Body of pancreas (tissue), 4 donors: ENCODE measurements around the gene SLC22A3. TPM values are rescaled to one million over a fixed set of nuclear protein-coding genes. Genes with fewer than 3 reads are reported as not detected.

Source experiments
- ATAC-seq: fragments of 150-250 bp; one replicate; pipeline ENCODE4 v1.9.1; 2016
- DNase-seq, 4 donors: peaks; one replicate each; pipeline ENCODE4 v3.0.0-alpha.2; 2019
- H3K27ac ChIP-seq, 4 donors: fragments of 200-600 bp; sonication (generic); 1 replicate in 3 of 4; 2 replicates in 1 of 4; pipeline versions ENCODE4 v1.5.1 to v1.6.1; 2016 to 2019; ENCODE audit warnings: mild to moderate bottlenecking in 1 of 4, mixed read lengths in 1 of 4, moderate library complexity in 1 of 4
- H3K27me3 ChIP-seq, 2 donors: fragments of 200-600 bp; sonication (generic); one replicate each; pipeline ENCODE4 v1.6.0; 2016; ENCODE audit warnings: mild to moderate bottlenecking in 1 of 2
- H3K36me3 ChIP-seq, 2 donors: fragments of 200-600 bp; sonication (generic); replicated peaks in 1 of 2; 2 replicates each; pipeline ENCODE4 v1.5.1; 2016; ENCODE audit warnings: low read depth in 2 of 2; ENCODE audit not compliant: insufficient read depth in 1 of 2
- H3K4me1 ChIP-seq: fragments of 200-600 bp; sonication (generic); one replicate; pipeline ENCODE4 v1.6.0; 2016
- H3K4me3 ChIP-seq, 2 donors: fragments of 200-600 bp; sonication (generic); 1 replicate in 1 of 2; 2 replicates in 1 of 2; pipeline ENCODE4 v1.5.1; 2016 to 2019
- H3K9me3 ChIP-seq, 3 donors: fragments of 200-600 bp; sonication (generic); 1 replicate in 2 of 3; 2 replicates in 1 of 3; pipeline ENCODE4 v1.5.1; 2016
- POLR2A ChIP-seq, 3 donors: fragments of 450-650 bp; IDR thresholded peaks; one replicate each; pipeline ENCODE4 v1.6.1; 2016; ENCODE audit warnings: antibody characterized with exemption in 3 of 3, mild to moderate bottlenecking in 2 of 3
- WGBS, 2 donors: methylation state at CpG; one replicate each; pipeline ENCODE4 v1.1.5; 2017; 5-methylcytosine and 5-hydroxymethylcytosine counted together
- intact Hi-C: fragments of 100-400 bp; cut with DNase I; formaldehyde crosslinking; loops from one replicate; pipeline ENCODE4 v1.15.1; 2023
- total RNA-seq, 2 donors: library from RNA; depleted of rRNA; stranded (reverse); fragments of >200 nt; gene quantifications; one replicate each; pipeline ENCODE4 v1.1.0, GENCODE V29; 2016
- TF ChIP-seq, protein P1 (sequence below), 7 experiments: fragments of 450-650 bp in 4 of 7; fragments of 200-600 bp in 3 of 7; sonication (generic) in 3 of 7; IDR thresholded peaks; one replicate each; pipeline ENCODE4 v1.5.1; 2016 to 2019; ENCODE audit warnings: antibody characterized with exemption in 7 of 7

Gene SLC22A3
- total RNA-seq, 2 donors from 2014 or later, result 4.9 TPM; not detected in 1

DNA sequence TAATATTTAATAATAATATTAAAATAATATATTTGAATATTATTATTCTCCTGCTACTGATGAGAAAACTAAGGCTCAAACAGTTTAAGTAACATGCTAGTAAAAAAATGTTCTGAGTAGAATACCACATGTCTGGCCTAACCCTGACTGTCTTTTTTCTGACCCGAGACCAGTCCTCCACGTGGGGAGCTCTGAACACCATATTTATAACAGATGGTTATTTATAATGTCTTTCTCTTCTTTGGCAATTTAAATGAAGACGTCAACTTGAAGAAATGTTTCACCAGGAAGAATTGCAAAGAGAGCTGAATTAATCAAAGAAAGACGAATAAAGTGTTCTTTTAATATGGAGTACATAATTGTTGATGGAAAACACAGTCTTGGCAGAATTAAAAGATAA, 82.0 kb downstream of the SLC22A3 start:
- peaks cover 21% of the 10 kb centered on the region for H3K4me1 ChIP-seq
- intact Hi-C loops, result no loop called here
- ATAC-seq (peak; percentile 31), DNase-seq (no peak)
- no peak overlapping the region for H3K4me3 ChIP-seq
- no peak overlapping the region for H3K27ac ChIP-seq
- TF ChIP-seq, protein P1, sequence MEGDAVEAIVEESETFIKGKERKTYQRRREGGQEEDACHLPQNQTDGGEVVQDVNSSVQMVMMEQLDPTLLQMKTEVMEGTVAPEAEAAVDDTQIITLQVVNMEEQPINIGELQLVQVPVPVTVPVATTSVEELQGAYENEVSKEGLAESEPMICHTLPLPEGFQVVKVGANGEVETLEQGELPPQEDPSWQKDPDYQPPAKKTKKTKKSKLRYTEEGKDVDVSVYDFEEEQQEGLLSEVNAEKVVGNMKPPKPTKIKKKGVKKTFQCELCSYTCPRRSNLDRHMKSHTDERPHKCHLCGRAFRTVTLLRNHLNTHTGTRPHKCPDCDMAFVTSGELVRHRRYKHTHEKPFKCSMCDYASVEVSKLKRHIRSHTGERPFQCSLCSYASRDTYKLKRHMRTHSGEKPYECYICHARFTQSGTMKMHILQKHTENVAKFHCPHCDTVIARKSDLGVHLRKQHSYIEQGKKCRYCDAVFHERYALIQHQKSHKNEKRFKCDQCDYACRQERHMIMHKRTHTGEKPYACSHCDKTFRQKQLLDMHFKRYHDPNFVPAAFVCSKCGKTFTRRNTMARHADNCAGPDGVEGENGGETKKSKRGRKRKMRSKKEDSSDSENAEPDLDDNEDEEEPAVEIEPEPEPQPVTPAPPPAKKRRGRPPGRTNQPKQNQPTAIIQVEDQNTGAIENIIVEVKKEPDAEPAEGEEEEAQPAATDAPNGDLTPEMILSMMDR (IDR thresholded peaks at IDR 0.05), result no peak
- TF ChIP-seq POLR2A (IDR thresholded peaks at IDR 0.05), result no peak
- H3K36me3 ChIP-seq, result no peaks in the 10 kb centered on the region
- no peaks in the 10 kb centered on the region for H3K27me3 ChIP-seq
- WGBS, 2 donors, result 67 to 79% methylated on average over 4 of the region's 4 CpGs
- H3K9me3 ChIP-seq, result no peaks in the 10 kb centered on the region

DNA sequence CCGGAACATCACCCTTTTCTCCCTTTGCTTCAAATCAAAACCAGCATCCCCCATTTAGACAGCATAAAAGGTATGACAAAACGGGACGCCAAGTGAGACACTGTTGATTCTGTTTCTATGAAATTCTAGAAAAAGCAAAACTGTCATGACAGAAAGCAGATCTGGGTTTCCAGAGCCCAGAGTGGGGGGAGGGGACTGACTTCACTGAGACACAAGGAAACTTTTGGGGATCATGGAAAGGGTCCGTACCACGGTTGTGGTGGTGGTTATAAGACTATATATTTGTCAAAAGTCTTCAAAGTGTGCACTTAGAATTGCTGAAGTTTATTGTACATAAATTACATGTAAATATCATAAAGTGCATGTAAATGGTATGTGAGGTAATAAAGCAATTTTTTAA, 82.6 kb downstream of the SLC22A3 start:
- H3K4me1 ChIP-seq, result peaks cover 21% of the 10 kb centered on the region
- H3K27me3 ChIP-seq, result no peaks in the 10 kb centered on the region
- DNase-seq (no peak), ATAC-seq (no peak)
- H3K27ac ChIP-seq, result no peak overlapping the region
- intact Hi-C loops, result no loop called here
- no peak for TF ChIP-seq POLR2A (IDR thresholded peaks at IDR 0.05)
- TF ChIP-seq, protein P1 (IDR thresholded peaks at IDR 0.05), result no peak
- H3K9me3 ChIP-seq, result no peaks in the 10 kb centered on the region
- no peaks in the 10 kb centered on the region for H3K36me3 ChIP-seq
- 76 to 81% methylated on average over 5 of the region's 5 CpGs for WGBS, 2 donors
- H3K4me3 ChIP-seq, result no peak overlapping the region

DNA sequence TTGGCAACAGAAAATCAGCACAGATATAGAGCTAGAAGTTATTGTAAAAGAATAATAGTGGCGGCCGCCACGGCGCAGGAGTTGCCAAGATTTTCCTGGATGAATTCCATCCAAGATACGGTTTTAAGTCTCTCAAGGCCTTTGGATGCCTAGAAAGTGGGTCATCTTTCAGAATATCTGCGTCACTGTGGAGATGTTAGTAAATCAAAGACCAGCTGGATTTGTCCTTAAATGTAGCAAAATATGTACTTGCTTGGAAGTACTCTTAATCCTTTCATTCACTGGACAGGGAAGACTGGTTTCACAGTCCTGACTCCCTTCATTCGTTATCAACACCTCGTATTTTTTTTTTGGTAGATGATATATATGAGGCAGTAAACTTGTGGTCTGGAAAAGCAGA, 83.0 kb downstream of the SLC22A3 start:
- 16 to 25% methylated on average over 8 of the region's 8 CpGs for WGBS, 2 donors
- no peaks in the 10 kb centered on the region for H3K27me3 ChIP-seq
- H3K9me3 ChIP-seq, result no peaks in the 10 kb centered on the region
- peak in 2 of 4 donors; percentile 32 to 38 for DNase-seq
- TF ChIP-seq, protein P1 (IDR thresholded peaks at IDR 0.05), result no peak
- TF ChIP-seq POLR2A (IDR thresholded peaks at IDR 0.05), result no peak
- no peak overlapping the region for H3K27ac ChIP-seq
- H3K4me1 ChIP-seq, result peaks cover 21% of the 10 kb centered on the region
- intact Hi-C loops, result no loop called here
- H3K4me3 ChIP-seq, result no peak overlapping the region
- peak; percentile 55 for ATAC-seq
- no peaks in the 10 kb centered on the region for H3K36me3 ChIP-seq

DNA sequence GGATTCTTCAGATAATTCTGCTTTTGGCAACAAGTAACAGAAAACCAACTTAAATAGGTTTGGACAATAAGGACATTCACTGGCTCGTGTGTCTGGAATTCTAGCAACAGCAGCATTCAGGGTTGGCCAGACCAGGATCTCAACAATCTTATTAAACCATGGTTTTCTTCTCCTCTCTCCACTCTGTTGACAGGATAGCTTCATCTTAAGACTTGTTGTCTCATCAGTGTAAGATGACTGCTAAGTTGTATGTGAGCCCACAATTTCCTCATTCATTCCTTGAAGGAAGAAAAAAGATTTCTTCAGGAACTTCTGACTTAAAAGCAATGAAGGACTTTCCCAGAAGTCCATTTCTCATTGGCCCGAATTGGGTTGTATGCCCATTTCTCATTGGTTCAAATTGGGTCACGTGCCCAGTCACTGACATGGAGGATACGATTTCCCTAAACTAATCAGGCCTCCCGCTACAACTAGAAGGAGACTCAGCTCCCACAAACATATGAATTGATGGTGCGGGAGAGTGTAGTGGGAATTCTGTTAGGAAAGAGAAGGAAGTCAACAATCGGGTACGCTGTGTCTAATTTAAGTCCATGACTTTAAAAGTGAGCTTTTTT, 83.7 kb downstream of the SLC22A3 start:
- DNase-seq (no peak), ATAC-seq (no peak)
- no peaks in the 10 kb centered on the region for H3K36me3 ChIP-seq
- peaks cover 18% of the 10 kb centered on the region for H3K4me1 ChIP-seq
- no peaks in the 10 kb centered on the region for H3K27me3 ChIP-seq
- TF ChIP-seq, protein P1 (IDR thresholded peaks at IDR 0.05), result no peak
- WGBS, 2 donors, result 80% methylated on average over 8 of the region's 8 CpGs
- intact Hi-C loops, result no loop called here
- no peak overlapping the region for H3K27ac ChIP-seq
- no peak overlapping the region for H3K4me3 ChIP-seq
- H3K9me3 ChIP-seq, result no peaks in the 10 kb centered on the region

DNA sequence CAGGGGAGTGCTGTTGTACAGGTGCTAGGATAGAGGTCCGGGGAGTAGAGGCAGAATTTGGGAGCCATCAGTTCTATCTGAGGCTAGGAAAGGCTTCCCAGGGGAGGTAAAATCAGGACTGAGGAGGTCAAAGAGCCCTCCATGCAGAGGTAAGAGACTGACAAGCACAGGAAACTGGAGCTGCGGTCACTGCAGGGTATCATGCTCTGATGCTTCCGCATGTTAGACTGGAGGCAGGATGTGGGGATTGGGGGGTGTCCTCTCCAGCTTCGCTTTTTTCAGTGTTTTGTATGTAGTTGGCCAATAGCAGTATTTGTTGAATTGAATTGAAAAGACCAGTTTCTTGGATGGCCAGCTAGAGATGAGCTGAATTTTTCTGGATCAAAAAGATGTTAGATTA, 87.8 kb downstream of the SLC22A3 start:
- Histone ChIP-seq H3K4me3 (no peak overlapping the region), H3K36me3 (no peaks in the 10 kb centered on the region), H3K4me1 (peaks cover 4% of the 10 kb centered on the region), H3K27me3 (no peaks in the 10 kb centered on the region), H3K27ac (no peak overlapping the region), H3K9me3 (no peaks in the 10 kb centered on the region)
- TF ChIP-seq, protein P1 (IDR thresholded peaks at IDR 0.05), result no peak
- no peak for TF ChIP-seq POLR2A (IDR thresholded peaks at IDR 0.05)
- DNase-seq (no peak), ATAC-seq (no peak)
- intact Hi-C loops, result no loop called here
- 68 to 75% methylated on average over 4 of the region's 4 CpGs for WGBS, 2 donors
